Activated CD8-positive, alpha-beta T cell treated with anti-CD3 and anti-CD28 coated beads for 36 hours (primary cell): ENCODE results near the gene LIN28B. TPM values are rescaled to one million over a fixed set of nuclear protein-coding genes. Genes with fewer than 3 reads are reported as not detected.
"Not testable (repeated sequence)": the region's sequence is repeated elsewhere in the genome, so short reads cannot be mapped to it uniquely, and the experiment has no call there.

Source experiments
- ATAC-seq: fragments of 200-7000 bp; cut with Tn5 transposase; one replicate; pipeline ENCODE4 v1.10.0; 2021; ENCODE audit warnings: mild to moderate bottlenecking, moderate library complexity
- CTCF ChIA-PET: fragments of 350-600 bp; sonication (Branson Sonifier 250); formaldehyde crosslinking; loops from one replicate; lab custom pipeline; 2021; ENCODE audit warnings: antibody characterized with exemption; lab: Charles Lee
- POLR2A ChIA-PET: fragments of 350-600 bp; sonication (Branson Sonifier 250); formaldehyde crosslinking; loops from one replicate; lab custom pipeline; 2021; ENCODE audit warnings: antibody characterized with exemption; lab: Charles Lee
- DNase-seq: peaks from one replicate; pipeline ENCODE4 v3.0.0-alpha.2; 2020
- H3K27ac Mint-ChIP-seq: one replicate; pipeline ENCODE4 v1.8.0; 2021; ENCODE audit warnings: mild to moderate bottlenecking, mixed read lengths
- H3K27me3 Mint-ChIP-seq: one replicate; pipeline ENCODE4 v1.8.0; 2021; ENCODE audit warnings: mixed read lengths
- H3K36me3 Mint-ChIP-seq: one replicate; pipeline ENCODE4 v1.8.0; 2021; ENCODE audit warnings: low read depth, mixed read lengths
- H3K4me1 Mint-ChIP-seq: one replicate; pipeline ENCODE4 v1.8.0; 2021; ENCODE audit warnings: low read depth, mixed read lengths
- H3K4me3 Mint-ChIP-seq: one replicate; pipeline ENCODE4 v1.8.0; 2021; ENCODE audit warnings: mild to moderate bottlenecking, moderate library complexity, mixed read lengths
- H3K9me3 Mint-ChIP-seq: one replicate; pipeline ENCODE4 v1.8.0; 2021; ENCODE audit warnings: mixed read lengths
- intact Hi-C: fragments of 100-400 bp; cut with micrococcal nuclease; formaldehyde crosslinking; loops from one replicate; pipeline ENCODE4 v1.10.0; 2022
- total RNA-seq, 2 experiments: library from RNA; stranded (reverse); gene quantifications; one replicate each; pipeline ENCODE4 v1.2.3, GENCODE V29; 2021
- TF ChIP-seq, protein P1 (sequence below): fragments of 200-600 bp; IDR thresholded peaks from one replicate; pipeline ENCODE4 v1.8.0; 2022; ENCODE audit warnings: antibody characterized with exemption, mild to moderate bottlenecking

The LIN28B gene
- total RNA-seq, 2 experiments from 2014 or later = not detected

DNA sequence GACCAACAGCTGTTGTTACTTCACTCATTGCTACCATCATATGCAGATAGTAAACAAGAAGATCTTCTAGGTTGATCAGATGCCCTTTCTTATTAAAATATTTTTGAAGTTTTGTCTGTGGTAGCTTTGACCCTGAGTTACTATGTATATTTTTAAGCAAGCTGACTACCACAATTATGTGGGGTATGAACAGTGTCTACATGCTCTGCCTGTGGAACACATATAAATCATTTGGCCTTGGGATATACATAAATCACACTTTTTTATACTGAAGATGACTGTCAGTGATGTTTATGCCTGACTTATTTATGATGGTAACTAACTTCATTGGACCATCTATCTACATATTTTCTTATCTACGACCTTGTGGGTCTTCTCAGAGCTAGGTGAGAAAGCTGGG lies 44.2 kb downstream of the LIN28B start:
- ATAC-seq (no peak), DNase-seq (no peak)
- Mint-ChIP-seq H3K27me3 (peaks cover 6% of the 10 kb centered on the region), H3K27ac (no peak overlapping the region), H3K36me3 (no peaks in the 10 kb centered on the region), H3K4me1 (no peaks in the 10 kb centered on the region), H3K4me3 (no peak overlapping the region), H3K9me3 (no peaks in the 10 kb centered on the region)
- CTCF ChIA-PET = no interaction called here
- intact Hi-C loops = no loop called here
- POLR2A ChIA-PET = no interaction called here
- TF ChIP-seq, protein P1, sequence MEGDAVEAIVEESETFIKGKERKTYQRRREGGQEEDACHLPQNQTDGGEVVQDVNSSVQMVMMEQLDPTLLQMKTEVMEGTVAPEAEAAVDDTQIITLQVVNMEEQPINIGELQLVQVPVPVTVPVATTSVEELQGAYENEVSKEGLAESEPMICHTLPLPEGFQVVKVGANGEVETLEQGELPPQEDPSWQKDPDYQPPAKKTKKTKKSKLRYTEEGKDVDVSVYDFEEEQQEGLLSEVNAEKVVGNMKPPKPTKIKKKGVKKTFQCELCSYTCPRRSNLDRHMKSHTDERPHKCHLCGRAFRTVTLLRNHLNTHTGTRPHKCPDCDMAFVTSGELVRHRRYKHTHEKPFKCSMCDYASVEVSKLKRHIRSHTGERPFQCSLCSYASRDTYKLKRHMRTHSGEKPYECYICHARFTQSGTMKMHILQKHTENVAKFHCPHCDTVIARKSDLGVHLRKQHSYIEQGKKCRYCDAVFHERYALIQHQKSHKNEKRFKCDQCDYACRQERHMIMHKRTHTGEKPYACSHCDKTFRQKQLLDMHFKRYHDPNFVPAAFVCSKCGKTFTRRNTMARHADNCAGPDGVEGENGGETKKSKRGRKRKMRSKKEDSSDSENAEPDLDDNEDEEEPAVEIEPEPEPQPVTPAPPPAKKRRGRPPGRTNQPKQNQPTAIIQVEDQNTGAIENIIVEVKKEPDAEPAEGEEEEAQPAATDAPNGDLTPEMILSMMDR = no peak

DNA sequence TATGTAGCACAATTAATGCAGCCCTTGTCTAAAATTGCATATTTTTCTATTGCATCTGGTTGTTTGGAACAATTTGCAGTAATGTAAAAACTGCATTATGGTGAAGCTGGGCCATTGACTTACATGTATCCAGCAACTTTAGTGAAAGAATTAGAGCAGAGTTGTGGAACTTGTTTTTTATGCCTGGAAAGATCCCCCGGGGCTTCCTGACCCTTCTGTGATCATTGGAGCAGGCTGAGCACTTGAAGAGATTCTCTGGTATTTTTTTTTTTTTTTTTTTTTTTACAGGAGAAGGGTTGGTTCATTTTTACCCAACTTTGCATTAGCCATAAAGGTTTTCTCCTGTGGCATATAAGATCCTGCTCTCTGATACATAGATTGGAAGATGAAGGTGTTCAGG lies 45.0 kb downstream of the LIN28B start:
- CTCF ChIA-PET = no interaction called here
- H3K9me3 Mint-ChIP-seq = no peaks in the 10 kb centered on the region
- POLR2A ChIA-PET = no interaction called here

DNA sequence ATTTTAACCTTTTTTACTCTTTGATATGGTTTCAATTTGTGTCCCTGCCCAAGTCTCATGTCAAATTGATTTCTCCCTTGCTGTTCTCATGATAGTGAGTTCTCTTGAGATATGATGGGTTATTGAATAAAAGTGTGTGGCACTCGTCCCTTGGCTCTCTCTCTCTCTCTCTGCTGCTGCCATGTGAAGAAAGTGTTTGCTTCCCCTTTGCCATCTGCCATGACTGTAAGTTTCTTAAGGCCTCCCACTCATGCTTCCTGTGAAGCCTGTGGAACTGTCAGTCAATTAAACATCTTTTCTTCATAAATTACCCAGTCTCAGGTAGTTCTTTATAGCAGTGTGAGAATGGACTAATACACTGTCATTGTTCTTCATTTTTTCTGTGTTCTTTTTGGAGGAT lies 48.5 kb downstream of the LIN28B start:
- ATAC-seq = no peak
- intact Hi-C loops = no loop called here
- H3K9me3 Mint-ChIP-seq = no peaks in the 10 kb centered on the region
- CTCF ChIA-PET = no interaction called here
- TF ChIP-seq, protein P1 = no peak
- no peak for DNase-seq
- H3K27me3 Mint-ChIP-seq = peaks cover 10% of the 10 kb centered on the region
- H3K27ac Mint-ChIP-seq = no peak overlapping the region
- H3K4me3 Mint-ChIP-seq = no peak overlapping the region
- H3K4me1 Mint-ChIP-seq = no peaks in the 10 kb centered on the region
- POLR2A ChIA-PET = no interaction called here
- H3K36me3 Mint-ChIP-seq = no peaks in the 10 kb centered on the region

More for the DNA sequence above, 45.0 kb downstream of the LIN28B start:
- H3K36me3 Mint-ChIP-seq = no peaks in the 10 kb centered on the region
- intact Hi-C loops = no loop called here
- no peak for ATAC-seq
- H3K27ac Mint-ChIP-seq = no peak overlapping the region
- H3K4me3 Mint-ChIP-seq = no peak overlapping the region
- no peak for DNase-seq
- peaks cover 10% of the 10 kb centered on the region for H3K27me3 Mint-ChIP-seq
- H3K4me1 Mint-ChIP-seq = no peaks in the 10 kb centered on the region
- TF ChIP-seq, protein P1 = no peak

DNA sequence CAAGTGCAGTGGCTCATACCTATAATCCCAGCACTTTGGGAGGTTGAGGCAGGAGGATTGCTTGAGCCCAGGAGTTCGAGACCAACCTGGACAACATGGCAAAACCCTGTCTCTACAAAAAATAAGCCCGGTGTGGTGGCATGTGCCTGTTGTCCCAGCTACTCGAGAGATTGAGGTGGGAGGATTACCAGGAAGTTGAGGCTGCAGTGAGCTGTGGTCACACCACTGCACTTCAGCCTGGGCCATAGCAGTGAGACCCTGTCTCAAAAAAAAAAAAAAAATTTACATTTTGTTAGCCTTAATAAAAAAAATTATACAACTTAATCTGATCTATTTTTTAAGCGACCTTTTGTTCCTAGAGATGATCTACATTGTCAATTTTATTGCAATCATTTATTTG lies 56.6 kb downstream of the LIN28B start:
- CTCF ChIA-PET, DNase-seq, H3K4me1 Mint-ChIP-seq, ATAC-seq, POLR2A ChIA-PET, H3K27ac Mint-ChIP-seq, H3K36me3 Mint-ChIP-seq, H3K27me3 Mint-ChIP-seq, H3K4me3 Mint-ChIP-seq, intact Hi-C loops, H3K9me3 Mint-ChIP-seq: not testable (repeated sequence)

DNA sequence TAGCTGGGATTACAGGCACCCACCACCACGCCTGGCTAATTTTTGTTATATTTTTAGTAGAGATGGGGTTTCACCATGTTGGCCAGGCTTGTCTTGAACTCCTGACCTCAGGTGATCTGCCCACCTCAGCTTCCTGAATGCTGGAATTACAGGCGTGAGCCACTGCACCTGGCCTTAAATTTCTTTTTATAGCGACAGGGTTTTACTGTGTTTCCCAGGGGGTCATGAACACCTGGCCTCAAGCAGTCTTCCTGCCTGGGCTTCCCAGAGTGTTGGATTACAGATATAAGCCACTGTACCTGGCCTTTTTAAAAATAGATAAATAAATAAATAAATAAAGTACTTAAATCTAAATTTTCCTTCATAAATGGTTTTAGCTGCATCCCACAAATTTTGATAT lies 57.5 kb downstream of the LIN28B start:
- no peak overlapping the region for H3K4me3 Mint-ChIP-seq
- ChIA-PET CTCF (no interaction called here), POLR2A (no interaction called here)

More for the DNA sequence above, 57.5 kb downstream of the LIN28B start:
- intact Hi-C loops = no loop called here
- no peak overlapping the region for H3K27ac Mint-ChIP-seq
- TF ChIP-seq, protein P1 = no peak
- no peak for ATAC-seq
- DNase-seq = no peak
- no peaks in the 10 kb centered on the region for H3K36me3 Mint-ChIP-seq
- peaks cover 7% of the 10 kb centered on the region for H3K27me3 Mint-ChIP-seq
- H3K4me1 Mint-ChIP-seq = no peaks in the 10 kb centered on the region
- H3K9me3 Mint-ChIP-seq = no peaks in the 10 kb centered on the region
